ENCODE measurements around the gene CDH23. TPM values are rescaled to one million over a fixed set of nuclear protein-coding genes. Genes with fewer than 3 reads are reported as not detected.

CDH23 gene
- polyA plus RNA-seq, 1 donor from 2014 or later = 6.6 TPM

DNA sequence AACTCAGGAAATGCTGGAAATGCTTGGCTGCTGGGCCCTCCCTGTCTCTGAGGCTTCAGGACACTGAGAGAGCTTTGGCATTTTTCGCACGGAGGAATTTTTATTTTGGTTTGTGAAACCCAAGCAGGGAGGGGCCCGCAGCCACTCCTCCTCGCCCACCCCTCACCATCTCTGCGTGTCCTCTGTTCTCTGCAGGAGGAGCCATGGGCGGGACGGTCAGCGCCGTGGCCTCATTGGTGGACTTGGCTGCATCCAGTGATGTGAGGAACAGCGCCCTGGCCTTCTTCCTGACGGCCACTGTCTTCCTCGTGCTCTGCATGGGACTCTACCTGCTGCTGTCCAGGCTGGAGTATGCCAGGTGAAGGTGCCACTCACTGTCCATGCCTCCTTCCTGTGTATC is 40.8 kb upstream of the CDH23 start:
- Histone ChIP-seq H3F3A (ENCODE audit: insufficient read depth, low read length, poor library complexity, severe bottlenecking) (no peaks in the 10 kb centered on the region), H3K9me3 (ENCODE audit: low read length) (no peaks in the 10 kb centered on the region), H3K36me3 (ENCODE audit: insufficient read depth, low read length) (no peaks in the 10 kb centered on the region), H3K4me3 (ENCODE audit: low read length) (no peak overlapping the region), H3K9ac (ENCODE audit: low read length) (no peak overlapping the region), H3K27me3 (ENCODE audit: insufficient read depth, low read depth, low read length) (no peaks in the 10 kb centered on the region), H3K79me2 (replicated peaks; ENCODE audit: insufficient read depth, low read length) (no peaks in the 10 kb centered on the region), H4K20me1 (ENCODE audit: insufficient read depth) (no peaks in the 10 kb centered on the region), H2AFZ (ENCODE audit: low read depth, low read length) (no peak overlapping the region), H3K4me2 (ENCODE audit: low read length) (no peak overlapping the region), H3K27ac (ENCODE audit: low read length) (no peak overlapping the region), H3K9me2 (ENCODE audit: insufficient read depth, low read length) (no peaks in the 10 kb centered on the region)
- TF ChIP-seq, protein P1, sequence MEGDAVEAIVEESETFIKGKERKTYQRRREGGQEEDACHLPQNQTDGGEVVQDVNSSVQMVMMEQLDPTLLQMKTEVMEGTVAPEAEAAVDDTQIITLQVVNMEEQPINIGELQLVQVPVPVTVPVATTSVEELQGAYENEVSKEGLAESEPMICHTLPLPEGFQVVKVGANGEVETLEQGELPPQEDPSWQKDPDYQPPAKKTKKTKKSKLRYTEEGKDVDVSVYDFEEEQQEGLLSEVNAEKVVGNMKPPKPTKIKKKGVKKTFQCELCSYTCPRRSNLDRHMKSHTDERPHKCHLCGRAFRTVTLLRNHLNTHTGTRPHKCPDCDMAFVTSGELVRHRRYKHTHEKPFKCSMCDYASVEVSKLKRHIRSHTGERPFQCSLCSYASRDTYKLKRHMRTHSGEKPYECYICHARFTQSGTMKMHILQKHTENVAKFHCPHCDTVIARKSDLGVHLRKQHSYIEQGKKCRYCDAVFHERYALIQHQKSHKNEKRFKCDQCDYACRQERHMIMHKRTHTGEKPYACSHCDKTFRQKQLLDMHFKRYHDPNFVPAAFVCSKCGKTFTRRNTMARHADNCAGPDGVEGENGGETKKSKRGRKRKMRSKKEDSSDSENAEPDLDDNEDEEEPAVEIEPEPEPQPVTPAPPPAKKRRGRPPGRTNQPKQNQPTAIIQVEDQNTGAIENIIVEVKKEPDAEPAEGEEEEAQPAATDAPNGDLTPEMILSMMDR (IDR thresholded peaks at IDR 0.05; ENCODE audit: poor library complexity, severe bottlenecking) = no peak
- TF ChIP-seq MXI1 (conservative IDR thresholded peaks at IDR 0.05; ENCODE audit: poor library complexity, severe bottlenecking) (no peak), RAD21 (conservative IDR thresholded peaks at IDR 0.05) (no peak), POLR2AphosphoS5 (IDR thresholded peaks at IDR 0.05) (no peak), TAF1 (IDR thresholded peaks at IDR 0.05; ENCODE audit: low read depth) (no peak), EP300 (conservative IDR thresholded peaks at IDR 0.05; ENCODE audit: poor library complexity, severe bottlenecking) (no peak), SMC3 (conservative IDR thresholded peaks at IDR 0.05; ENCODE audit: poor library complexity) (no peak)

DNA sequence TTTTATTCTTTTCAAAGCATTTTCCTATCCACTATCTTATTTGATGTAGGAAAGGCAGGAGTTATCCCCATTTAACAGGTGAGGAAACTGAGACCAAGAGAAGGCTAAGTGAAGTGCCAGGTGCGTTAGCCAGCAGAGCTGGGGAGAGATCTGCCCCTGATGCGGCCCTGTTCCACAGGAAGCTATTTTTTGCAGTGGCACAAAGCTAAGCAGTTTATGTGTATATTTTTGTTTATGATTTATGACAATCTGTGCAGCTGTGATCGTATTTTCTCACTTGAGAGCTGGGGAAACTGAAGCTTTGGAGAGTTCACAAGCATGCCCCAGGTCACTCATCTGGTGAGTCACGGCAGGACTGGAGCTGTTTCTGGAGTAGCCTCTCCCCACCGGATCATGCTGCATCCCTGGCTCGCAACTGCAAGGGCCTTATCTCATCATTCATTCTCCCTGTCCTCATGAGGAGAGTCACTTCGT is 38.9 kb upstream of the CDH23 start:
- no peaks in the 10 kb centered on the region for H3K36me3 ChIP-seq (ENCODE audit: insufficient read depth, low read length)
- H3K4me3 ChIP-seq (ENCODE audit: low read length) = no peak overlapping the region
- H3K27me3 ChIP-seq (ENCODE audit: insufficient read depth, low read depth, low read length) = no peaks in the 10 kb centered on the region
- H3K9ac ChIP-seq (ENCODE audit: low read length) = no peak overlapping the region
- H3K27ac ChIP-seq (ENCODE audit: low read length) = no peak overlapping the region
- H3F3A ChIP-seq (ENCODE audit: insufficient read depth, low read length, poor library complexity, severe bottlenecking) = no peaks in the 10 kb centered on the region
- no peak overlapping the region for H3K4me2 ChIP-seq (ENCODE audit: low read length)
- H2AFZ ChIP-seq (ENCODE audit: low read depth, low read length) = no peak overlapping the region
- no peaks in the 10 kb centered on the region for H3K79me2 ChIP-seq (replicated peaks; ENCODE audit: insufficient read depth, low read length)
- H3K9me3 ChIP-seq (ENCODE audit: low read length) = no peaks in the 10 kb centered on the region
- H3K9me2 ChIP-seq (ENCODE audit: insufficient read depth, low read length) = no peaks in the 10 kb centered on the region
- TF ChIP-seq TAF1 (IDR thresholded peaks at IDR 0.05; ENCODE audit: low read depth) (no peak), POLR2AphosphoS5 (IDR thresholded peaks at IDR 0.05) (no peak), EZH2 (IDR thresholded peaks at IDR 0.05; ENCODE audit: borderline replicate concordance, insufficient read depth, low read length, poor library complexity, severe bottlenecking) (no peak), SMC3 (conservative IDR thresholded peaks at IDR 0.05; ENCODE audit: poor library complexity) (no peak), RAD21 (conservative IDR thresholded peaks at IDR 0.05) (no peak), EP300 (conservative IDR thresholded peaks at IDR 0.05; ENCODE audit: poor library complexity, severe bottlenecking) (no peak), MXI1 (conservative IDR thresholded peaks at IDR 0.05; ENCODE audit: poor library complexity, severe bottlenecking) (no peak)
- TF ChIP-seq, protein P2, sequence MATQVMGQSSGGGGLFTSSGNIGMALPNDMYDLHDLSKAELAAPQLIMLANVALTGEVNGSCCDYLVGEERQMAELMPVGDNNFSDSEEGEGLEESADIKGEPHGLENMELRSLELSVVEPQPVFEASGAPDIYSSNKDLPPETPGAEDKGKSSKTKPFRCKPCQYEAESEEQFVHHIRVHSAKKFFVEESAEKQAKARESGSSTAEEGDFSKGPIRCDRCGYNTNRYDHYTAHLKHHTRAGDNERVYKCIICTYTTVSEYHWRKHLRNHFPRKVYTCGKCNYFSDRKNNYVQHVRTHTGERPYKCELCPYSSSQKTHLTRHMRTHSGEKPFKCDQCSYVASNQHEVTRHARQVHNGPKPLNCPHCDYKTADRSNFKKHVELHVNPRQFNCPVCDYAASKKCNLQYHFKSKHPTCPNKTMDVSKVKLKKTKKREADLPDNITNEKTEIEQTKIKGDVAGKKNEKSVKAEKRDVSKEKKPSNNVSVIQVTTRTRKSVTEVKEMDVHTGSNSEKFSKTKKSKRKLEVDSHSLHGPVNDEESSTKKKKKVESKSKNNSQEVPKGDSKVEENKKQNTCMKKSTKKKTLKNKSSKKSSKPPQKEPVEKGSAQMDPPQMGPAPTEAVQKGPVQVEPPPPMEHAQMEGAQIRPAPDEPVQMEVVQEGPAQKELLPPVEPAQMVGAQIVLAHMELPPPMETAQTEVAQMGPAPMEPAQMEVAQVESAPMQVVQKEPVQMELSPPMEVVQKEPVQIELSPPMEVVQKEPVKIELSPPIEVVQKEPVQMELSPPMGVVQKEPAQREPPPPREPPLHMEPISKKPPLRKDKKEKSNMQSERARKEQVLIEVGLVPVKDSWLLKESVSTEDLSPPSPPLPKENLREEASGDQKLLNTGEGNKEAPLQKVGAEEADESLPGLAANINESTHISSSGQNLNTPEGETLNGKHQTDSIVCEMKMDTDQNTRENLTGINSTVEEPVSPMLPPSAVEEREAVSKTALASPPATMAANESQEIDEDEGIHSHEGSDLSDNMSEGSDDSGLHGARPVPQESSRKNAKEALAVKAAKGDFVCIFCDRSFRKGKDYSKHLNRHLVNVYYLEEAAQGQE (IDR thresholded peaks at IDR 0.05; ENCODE audit: borderline replicate concordance) = no peak
- TF ChIP-seq, protein P1 (IDR thresholded peaks at IDR 0.05; ENCODE audit: poor library complexity, severe bottlenecking) = no peak
- H4K20me1 ChIP-seq (ENCODE audit: insufficient read depth) = no peaks in the 10 kb centered on the region

Data from neural cell (in vitro differentiated cells).